ENCODE measurements around the gene TESK2.
"Not testable (repeated sequence)": the region's sequence is repeated elsewhere in the genome, so short reads cannot be mapped to it uniquely, and the experiment has no call there.

TESK2 gene

DNA sequence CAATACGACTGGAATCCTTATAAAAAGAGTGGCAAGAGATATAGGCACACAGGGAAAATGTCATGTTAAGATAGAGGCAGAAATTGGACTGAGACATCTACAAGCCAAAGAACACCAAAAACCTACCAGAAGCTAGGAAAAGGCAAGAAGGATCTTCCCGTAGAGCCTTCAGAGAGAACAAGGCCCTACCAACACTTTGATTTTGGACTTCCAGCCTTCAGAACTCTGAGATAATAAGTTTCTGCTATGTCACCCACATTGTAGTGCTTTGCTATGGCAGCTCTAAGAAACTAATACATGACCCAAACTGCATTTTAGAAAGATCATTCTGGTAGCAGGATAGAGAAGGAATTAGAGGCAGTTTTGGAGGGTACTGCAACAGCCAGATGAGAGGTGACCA lies 126.7 kb downstream of the TESK2 start:
- no peak for DNase-seq

DNA sequence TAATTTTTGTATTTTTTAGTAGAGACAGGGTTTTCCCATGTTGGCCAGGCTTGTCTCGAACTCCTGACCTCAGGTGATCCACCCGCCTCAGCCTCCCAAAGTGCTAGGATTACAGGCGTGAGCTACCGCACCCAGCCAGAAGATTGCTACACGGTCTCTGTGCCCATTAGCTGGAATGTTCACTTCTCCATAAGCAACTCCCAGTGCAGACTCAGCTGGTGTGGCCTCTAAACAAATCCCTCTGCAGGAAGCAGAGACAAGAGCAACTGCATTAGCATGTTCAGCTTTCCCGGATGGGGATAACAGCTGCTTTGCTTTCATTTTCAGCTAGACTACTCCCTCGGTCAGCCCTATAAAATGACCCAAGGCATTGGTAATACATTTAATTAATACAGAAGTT lies 130.0 kb downstream of the TESK2 start:
- not testable (repeated sequence) for DNase-seq

DNA sequence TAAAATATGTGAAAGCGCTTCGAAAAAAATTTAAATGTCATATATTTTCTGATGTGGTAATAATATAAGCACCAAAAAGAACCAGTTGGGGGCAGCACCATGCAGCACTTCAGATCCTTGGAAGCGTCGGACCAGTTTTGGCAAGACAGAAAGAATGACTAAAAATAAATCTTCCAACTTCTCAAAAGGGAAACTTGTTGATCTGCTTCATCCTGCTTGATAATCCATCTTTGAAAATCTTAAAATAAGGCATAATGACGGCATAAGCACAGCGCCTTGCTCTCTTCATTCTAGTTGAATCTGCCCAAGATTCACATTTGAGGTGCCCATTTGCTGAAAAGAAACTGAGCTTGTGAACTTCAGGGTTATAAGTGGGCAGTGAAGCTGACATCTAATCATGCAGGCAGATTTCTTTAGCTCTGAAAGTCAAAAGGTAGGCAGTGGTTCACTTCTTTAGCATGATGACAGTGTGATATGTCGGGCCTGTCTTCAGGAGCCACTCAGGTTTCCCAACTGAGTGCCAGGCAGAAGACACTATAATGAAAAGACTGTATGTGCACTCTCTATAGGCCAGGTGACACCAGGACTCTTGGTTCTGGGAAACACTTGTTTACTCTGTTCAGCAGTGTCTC lies 131.0 kb downstream of the TESK2 start:
- DNase-seq, result peak; percentile 37

DNA sequence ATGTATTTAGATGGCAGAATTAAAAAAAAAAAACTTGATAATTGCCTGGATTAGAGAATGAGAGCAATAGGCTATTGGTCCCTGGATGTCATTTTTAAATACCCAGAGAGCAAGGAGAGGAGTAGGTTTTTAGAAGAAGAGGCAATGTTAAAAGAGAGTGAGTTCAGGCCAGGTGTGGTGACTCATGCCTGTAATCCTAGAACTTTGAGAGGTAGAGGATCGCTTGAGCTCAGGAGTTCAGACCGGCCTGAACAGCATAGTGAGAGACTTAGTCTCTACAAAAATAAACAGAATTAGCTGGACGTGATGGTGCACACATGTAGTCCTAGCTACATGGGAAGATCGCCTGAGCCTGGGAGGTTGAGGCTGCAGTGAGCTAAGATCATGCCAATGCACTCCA lies 134.8 kb downstream of the TESK2 start:
- no peak for DNase-seq

DNA sequence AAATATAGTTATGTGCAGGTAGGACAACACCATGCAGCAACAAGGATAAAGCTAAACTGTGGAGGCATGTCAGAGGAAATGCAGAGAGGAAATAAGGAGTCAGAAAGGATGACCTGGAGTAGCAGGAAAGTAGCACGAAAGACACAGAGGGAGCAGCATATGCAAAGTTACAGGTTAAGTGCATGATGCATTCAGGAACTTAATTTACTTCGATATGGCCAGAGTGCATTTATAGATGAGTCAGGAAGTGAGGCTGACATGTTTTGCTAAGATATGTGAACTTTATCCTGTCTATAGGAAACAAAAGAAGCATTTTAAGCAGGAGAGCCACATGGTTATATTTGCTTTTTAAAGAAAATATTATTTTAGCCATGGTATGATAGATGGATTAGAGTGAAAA lies 135.3 kb downstream of the TESK2 start:
- no peak for DNase-seq

DNA sequence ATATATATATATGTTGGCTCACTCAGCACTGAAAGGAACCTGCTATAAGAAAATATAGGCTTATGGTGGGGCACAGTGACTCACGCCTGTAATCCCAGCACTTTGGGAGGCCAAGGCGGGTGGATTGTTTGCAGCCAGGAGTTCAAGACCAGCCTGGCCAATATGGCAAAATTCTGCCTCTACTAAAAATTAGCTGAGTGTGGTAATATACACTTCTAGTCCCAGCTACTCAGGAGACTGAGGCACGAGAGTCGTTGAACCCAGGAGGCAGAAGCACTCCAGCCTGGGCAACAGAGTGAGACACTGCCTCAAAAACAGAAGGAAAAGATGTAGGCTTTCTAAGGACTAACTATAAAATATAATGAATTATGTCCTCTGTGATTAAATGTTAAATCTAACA lies 136.1 kb downstream of the TESK2 start:
- DNase-seq, result no peak

DNA sequence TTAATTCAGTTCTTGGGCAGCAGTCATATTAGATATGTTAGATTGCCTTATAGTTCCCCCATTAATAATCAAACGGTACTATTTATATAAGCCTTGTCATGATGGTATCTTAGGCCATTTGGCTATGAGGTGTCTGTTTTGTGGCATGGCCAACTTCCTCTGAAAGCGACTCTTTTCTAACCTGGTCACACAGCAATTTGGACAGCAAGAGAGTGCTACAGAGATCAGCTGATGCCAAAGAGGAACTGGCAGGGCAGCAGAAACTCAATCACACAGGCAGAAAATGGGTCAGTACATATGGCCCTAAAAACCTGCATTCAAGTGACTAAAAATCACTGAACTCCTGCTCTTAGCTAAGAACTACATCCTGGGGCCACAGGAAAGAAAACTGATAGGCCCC lies 137.3 kb downstream of the TESK2 start:
- DNase-seq, result no peak

DNA sequence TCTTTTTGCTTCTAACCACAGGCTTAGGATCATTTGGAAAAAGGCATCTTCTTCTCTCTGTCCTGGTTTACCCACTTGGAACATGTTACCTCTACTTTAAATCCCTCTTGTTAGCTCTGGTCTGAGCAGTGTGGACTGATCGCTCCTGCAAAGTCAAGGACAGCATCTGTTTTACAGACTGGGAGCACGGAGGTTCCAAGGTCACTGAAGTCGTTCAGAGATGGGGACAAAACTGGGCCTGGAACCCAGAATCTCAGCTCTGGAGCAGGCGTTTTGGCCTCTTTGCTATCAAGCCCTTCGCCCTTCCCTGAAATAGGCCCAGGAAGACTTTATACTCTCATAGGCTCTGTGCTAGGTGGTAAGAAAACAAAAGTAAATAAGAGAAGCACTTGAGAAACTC lies 139.5 kb downstream of the TESK2 start:
- DNase-seq, result no peak

DNA sequence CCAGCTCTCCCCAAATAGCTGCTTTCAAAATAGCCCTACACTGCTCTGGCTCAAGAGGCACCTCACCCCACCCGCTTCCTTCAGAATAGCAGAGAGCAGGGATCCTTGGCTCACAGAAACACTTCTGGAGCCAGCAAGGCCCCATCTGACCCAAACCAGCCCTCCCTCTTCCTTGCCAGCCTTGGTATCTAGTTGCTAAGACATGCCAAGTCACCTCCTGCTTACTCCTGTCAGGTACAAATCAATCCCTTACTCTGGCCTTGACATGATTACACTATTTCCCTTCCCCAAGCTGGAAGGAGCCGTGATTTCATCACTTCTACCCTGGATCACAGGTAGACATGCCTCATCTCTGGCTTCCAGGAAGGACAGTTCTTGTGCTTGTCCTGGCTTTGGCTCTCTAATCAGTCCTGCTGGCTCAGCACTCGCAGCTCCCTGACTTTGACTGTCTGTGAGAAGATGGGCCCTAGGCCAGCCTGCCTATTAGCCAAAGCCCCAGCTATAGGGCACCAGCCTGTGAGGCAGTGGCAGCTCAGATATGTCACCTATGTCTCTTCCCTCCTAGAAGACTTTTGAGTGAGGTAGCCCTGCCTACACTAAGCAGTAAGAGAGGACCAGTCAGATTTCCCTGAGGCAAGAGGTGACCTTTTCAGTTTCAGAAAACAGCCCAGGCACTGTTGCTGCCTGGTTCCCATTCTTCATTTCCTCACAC lies 141.8 kb downstream of the TESK2 start:
- DNase-seq, result no peak

DNA sequence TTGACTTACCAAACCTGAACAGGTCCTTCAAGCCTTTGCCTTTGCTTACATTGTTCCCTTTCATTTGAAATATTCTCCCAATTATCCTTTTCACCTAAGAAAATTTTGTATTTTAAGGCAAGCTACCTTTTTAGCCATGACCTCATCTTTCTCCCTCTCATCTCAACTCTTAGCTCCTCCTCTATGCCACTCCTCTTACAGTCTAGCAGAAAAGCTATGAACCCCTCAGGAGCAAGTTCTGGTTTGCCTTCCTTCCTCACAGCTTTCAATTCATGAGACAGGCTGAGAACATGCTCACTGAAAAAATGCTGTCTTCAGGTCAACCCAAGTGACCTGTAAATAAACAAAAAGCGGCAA lies 142.4 kb downstream of the TESK2 start:
- no peak for DNase-seq

DNA sequence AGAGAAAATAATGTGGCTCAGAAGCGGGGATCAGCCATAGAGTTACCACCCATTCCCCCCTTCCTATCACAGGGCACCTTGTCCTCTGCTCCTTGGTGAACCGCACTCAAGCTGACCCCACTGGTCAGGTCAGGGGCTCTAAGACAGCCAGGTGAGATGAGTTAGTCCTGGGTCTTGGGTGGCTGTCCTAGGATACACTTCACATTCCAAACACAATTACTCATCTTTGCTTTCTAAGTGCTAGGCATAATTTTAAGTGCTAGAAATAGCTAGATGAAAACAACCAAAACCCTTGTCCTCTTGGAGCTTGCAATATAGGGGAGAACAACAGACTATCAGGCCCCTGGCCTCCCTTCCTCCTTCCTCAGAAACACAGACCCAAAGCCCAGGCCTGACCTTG lies 142.9 kb downstream of the TESK2 start:
- DNase-seq, result no peak

DNA sequence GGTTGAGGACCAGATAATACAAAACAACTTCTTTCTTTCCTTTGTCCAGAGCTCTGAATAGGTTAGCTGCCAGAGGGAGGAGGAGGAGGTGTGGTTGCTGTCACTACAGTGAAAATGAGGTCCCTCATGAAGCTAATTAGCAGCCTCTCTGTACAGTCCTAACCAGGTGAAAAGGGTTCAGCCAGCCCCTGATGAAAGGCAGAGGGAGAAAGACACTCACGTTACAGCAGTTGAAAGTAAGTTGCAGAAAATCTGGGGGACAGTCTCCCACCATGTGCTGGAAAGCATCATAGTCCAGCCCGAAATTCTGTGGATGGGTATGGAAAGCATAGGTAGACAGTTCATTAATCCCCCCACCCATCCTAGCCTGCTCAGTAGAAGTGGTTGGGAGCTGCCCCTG lies 144.5 kb downstream of the TESK2 start:
- DNase-seq, result no peak

DNA sequence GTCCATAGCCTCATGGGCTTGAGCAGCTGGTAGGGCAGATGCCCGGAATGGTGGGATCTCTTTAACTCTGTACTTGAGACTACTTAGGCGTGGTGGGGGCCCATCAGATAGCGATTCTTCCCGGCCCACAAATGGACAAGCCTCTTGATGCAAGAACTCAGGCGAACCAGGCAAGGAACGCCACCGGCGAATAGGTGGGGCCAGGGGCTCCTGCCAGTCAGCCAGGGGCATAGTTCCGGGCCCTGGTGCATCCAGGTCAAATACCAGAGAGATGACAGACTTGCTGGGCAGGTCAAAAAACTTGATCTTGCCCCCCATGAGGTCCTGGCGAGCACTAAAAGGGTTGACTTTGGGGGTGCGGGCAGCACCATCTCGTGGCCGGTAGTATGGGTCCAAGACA lies 145.9 kb downstream of the TESK2 start:
- no peak for DNase-seq

DNA sequence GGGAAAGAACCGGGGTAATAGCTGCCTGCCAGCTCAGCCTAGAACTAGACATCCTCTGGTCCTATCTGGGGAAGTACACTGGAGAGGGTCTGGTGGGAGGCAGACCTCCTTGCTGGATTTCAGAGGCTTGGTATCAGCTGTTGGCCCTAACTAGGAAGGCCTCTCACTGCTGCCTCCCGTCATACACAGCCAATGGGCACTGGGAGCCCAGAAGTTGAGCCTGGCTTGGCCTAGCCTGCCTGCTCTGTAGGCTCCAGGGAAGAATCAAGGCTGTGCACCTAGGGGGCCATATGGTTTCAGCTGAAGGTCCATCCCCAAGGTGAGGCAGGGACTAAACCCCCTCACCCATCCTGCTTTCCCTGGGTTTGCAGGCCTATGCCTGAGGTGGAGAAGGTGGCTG lies 146.5 kb downstream of the TESK2 start:
- DNase-seq, result no peak

DNA sequence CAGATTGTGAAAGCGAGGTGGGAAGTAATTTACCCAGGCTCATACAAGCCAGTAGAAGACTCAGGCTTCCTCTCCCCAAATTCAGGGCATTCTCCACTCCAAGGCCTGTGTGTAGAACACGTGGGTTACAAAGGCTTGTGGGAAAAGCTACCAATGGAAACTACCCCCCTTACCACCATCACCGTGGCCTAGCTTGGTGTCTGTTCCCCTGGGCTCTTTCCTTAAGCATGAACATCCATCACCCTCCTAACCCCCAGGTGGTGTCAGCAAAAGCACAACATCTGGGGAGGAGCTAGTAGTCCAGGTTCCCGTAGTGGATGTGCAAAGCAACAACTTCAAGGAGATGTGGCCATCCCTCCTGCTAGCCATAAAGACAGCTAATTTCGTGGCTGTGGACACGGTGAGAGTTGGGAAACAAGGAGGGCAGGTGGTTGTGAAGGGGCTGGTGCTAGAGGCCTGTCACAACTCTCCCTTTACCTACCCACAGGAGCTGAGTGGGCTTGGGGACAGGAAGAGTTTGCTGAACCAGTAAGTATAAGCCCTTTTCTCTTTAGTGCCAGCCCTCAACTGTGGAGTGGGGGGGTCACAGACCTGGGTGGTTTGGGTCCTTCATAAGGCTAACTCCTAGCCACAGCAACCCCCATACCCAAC lies 150.0 kb downstream of the TESK2 start:
- DNase-seq, result peak; percentile 22

DNA sequence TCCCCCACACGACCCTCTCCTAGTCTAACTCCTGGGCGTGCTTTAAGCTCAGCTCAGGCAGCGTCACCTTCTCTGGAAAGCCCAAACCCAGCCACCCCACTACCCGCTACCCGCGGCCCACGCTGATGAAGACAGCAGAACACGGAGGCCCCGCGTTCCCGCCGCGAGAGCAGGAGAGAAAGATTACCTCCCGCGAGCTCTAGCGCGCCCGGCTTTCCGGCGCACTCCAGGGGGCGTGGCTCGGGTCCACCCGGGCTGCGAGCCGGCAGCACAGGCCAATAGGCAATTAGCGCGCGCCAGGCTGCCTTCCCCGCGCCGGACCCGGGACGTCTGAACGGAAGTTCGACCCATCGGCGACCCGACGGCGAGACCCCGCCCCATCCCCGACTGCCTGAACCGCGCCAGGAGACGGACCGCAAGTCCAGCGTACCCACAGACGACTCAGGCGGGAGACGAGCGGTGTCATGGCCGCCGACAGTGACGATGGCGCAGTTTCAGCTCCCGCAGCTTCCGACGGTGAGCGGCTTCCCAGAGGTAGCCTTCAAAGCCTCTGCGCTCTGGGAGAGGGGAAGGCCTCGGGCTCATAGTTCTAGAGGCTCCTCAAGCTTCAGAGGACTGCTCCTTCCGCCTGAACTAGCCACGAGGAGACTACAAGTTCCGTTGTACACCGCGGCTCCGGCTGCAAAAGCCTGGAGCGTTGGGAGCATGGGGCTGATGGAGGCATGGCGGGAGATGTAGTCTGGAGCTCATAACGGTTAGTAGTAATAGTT lies 151.0 kb downstream of the TESK2 start, which contains the start of the genes MUTYH and TOE1:
MUTYH (minus strand) TSS at position 652 of the 770 bp plus-strand sequence. CDS start 5,935 bp downstream, outside the sequence.
TOE1 (plus strand) TSS at position 382 of the 770 bp plus-strand sequence; CDS start at position 465, 83 bp downstream.
- peak; percentile 90 for DNase-seq

DNA sequence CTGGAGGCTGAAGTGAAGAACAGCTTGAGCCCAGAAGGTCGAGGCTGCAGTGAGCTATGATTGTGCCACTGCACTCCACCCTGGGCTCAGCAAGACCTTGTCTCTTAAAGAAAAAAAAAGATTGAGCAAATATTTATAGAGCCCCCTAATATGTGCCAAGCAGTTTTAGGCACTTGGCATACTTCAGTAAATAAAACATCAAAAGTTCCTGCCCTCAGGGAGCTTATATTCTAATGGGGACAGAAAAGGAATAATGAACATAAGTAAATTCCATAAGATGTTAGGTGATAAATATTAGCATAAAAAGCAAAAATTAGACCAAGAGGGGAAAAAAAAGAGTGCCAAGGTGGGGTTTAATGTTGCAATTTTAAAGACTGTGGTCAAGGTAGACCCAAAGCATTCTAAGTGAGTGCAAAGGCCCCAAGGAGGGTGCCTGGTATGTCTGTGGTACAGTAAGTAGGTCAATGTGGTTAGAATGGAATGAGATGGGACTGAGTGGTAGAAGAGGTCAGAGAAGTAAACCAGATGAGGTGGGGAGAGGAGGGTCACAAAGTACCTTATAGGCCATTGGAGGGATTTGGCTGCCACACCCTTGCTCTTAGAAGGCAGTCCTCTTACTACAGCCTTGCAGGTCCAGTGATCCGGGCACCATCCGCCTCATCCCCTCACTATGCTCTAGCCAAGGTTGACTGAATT lies 153.2 kb downstream of the TESK2 start:
- no peak for DNase-seq

DNA sequence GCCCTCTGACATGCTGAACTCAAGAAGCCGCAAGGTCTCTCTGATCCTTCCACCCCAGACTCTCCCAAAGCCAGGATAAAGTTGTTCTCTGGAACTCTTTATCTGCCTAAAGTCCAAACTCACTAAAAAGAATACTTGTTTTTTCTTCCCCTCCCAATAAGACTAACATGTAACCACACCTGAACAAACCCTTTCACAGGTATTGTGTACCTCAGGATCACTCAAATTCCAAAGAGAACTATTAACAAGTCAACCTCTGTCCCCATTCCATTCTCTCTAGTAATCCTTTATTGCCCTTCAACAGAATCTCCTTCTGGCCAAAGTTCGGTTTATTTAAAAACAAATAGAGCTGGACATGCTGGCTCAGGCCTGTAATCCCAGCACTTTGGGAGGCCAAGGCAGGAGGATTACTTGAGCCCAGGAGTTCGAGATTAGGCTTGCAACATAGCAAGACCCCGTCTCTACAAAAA lies 155.1 kb downstream of the TESK2 start:
- no peak for DNase-seq

DNA sequence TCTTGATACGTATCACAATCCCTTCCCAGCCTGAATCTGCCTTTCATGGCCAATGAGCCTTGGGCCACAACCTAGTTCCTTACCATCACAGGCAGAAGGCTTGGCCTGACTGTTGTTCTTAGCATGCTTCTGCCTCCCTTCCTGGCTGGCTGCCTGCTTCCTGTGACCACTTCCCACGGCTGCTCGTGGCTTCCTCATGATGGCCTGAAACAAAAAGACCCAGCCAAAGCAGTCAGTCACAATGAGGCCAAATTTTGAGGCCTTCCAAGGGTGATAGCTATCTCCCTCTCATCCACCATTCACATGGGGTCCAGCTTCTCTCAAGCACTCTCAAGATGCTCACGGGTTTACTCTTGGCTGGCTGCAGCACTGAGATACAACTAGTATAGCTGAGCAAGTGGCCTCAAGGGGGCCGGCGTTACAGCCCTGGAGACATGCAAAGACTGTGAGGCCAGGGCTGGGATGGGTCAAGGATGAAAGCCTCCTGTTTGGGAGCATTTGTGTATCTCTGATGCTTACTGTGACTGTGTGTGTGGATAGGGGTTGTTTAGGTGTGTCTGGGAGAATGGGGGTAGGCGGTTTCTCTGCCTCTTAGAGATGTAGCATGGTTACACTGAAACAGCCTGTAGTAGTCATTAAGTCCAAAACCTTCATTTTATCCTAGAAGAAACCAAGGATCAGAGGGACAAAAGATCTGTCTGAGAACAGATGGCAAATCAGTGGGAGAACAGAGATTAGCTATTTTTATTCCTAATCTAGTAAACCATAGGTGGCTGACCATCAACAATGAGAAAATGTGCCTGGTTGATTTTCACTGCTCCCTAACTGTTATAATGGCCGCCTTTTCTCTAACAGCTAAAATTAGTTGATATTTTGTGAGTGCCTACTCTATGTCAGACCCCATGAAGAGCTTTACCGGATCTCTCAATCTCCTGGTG lies 156.4 kb downstream of the TESK2 start:
- DNase-seq, result no peak

DNA sequence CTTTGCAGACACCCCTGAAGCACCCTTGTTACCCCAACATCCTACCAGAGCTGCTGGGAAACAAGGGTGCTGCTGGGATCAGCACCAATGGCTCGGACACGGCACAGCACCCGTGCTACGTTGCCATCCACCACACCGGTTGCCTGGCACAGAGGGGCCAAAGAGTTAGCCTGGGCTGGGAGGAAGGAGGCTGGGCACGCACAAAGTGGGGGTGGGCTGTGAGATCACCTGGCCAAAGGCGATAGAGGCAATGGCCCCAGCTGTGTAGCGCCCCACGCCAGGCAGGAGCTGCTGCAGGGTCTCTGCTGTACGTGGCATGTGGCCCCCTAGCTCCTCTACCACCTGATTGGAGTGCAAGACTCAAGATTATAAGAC lies 158.6 kb downstream of the TESK2 start:
- DNase-seq, result no peak

Measured in NCI-H1694 treated with DMSO at 0.1 percent for 48 hours (cell line).